Measurements from ENCODE around the gene SSU72. TPM values are rescaled to one million over a fixed set of nuclear protein-coding genes. Genes with fewer than 3 reads are reported as not detected.

The SSU72 gene
- polyA plus RNA-seq, 1 experiment: 113 TPM

DNA sequence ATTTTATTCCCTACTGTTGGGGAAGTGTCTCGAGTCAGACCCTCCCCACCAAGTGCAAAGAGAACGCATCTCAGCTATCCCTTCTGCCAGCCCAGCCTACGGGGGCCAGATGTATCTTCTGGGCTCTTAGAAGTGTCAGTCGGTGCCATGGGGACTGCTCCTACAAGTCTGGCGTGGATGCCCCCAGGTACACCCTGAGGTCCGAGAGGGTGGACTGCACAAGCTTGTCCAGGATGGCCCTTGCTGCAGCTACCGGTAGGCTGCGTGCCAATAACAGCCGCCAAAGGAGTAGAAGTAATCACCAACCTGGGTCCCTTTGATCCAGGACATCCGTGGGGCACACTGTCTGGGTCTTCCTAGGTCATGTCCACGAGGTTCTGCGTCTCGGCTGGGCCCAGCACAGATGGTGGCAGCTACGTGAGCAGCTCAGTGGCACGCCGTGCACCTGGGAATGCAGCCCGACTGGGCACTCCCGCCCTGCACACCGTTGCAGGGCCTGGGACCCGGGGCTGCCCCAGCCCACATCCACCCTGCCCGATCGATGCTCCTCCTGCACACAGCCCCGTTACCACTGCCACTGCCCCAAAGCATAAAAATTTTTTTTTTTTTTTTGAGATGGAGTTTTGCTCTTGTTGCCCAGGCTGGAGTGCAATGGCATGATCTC lies 8.8 kb upstream of the SSU72 start:
- no peak overlapping the region for H3K27ac ChIP-seq (ENCODE audit: low read depth, low read length)
- peaks cover 17% of the 10 kb centered on the region for H3K27me3 ChIP-seq (ENCODE audit: control insufficient read depth, insufficient read depth, low read length)
- no peak overlapping the region for H3K4me3 ChIP-seq (ENCODE audit: low read depth, low read length)
- no peak for DNase-seq (ENCODE audit: low read depth, low spot score)
- no peaks in the 10 kb centered on the region for H3K9me3 ChIP-seq (ENCODE audit: control insufficient read depth, insufficient read depth, low read length)
- ChIA-PET POLR2A (no interaction called here), CTCF (no interaction called here)
- TF ChIP-seq, protein P1, sequence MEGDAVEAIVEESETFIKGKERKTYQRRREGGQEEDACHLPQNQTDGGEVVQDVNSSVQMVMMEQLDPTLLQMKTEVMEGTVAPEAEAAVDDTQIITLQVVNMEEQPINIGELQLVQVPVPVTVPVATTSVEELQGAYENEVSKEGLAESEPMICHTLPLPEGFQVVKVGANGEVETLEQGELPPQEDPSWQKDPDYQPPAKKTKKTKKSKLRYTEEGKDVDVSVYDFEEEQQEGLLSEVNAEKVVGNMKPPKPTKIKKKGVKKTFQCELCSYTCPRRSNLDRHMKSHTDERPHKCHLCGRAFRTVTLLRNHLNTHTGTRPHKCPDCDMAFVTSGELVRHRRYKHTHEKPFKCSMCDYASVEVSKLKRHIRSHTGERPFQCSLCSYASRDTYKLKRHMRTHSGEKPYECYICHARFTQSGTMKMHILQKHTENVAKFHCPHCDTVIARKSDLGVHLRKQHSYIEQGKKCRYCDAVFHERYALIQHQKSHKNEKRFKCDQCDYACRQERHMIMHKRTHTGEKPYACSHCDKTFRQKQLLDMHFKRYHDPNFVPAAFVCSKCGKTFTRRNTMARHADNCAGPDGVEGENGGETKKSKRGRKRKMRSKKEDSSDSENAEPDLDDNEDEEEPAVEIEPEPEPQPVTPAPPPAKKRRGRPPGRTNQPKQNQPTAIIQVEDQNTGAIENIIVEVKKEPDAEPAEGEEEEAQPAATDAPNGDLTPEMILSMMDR (IDR thresholded peaks at IDR 0.05; ENCODE audit: low read depth, low read length): no peak

DNA sequence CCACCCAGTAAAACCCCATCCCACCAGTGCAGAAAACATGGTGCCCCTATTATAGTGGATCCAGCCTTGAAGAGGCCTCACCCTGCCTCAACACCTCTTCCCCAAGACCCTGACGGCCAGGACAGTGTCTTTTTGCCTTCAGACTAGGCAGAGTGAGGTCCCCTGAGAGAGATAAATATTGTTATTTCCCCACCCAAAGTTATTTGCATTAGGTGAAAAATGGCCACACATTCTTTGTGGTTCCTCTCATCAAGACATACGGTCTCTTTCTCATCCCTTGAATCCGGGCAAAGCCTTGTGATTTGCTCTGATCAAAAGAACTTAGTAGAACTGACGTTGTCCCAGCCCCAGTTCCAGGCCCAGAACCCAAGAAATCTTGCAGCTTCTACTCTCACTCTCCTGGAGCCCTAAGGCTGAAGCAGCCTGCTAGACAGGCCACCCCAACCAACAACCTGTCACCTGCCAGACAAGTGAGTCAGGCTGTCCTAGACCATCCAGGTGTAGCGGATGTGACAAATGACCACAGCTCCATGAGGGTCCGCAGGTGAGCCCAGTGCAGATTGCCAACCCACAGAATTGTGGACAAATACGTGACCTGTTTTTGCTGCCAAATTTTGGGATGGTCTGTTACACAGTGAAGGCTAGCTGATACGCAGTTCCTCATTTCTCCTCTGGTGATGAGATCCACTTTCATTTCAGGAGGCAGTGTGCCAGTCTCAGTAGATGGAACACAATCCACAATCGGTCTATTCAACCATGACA lies 8.1 kb upstream of the SSU72 start:
- Histone ChIP-seq H3K9me3 (ENCODE audit: control insufficient read depth, insufficient read depth, low read length) (no peaks in the 10 kb centered on the region), H3K4me3 (ENCODE audit: low read depth, low read length) (no peak overlapping the region), H3K27me3 (ENCODE audit: control insufficient read depth, insufficient read depth, low read length) (peaks cover 18% of the 10 kb centered on the region), H3K27ac (ENCODE audit: low read depth, low read length) (no peak overlapping the region)
- TF ChIP-seq, protein P1 (IDR thresholded peaks at IDR 0.05; ENCODE audit: low read depth, low read length): no peak
- CTCF ChIA-PET: no interaction called here
- POLR2A ChIA-PET: no interaction called here
- no peak for DNase-seq (ENCODE audit: low read depth, low spot score)

DNA sequence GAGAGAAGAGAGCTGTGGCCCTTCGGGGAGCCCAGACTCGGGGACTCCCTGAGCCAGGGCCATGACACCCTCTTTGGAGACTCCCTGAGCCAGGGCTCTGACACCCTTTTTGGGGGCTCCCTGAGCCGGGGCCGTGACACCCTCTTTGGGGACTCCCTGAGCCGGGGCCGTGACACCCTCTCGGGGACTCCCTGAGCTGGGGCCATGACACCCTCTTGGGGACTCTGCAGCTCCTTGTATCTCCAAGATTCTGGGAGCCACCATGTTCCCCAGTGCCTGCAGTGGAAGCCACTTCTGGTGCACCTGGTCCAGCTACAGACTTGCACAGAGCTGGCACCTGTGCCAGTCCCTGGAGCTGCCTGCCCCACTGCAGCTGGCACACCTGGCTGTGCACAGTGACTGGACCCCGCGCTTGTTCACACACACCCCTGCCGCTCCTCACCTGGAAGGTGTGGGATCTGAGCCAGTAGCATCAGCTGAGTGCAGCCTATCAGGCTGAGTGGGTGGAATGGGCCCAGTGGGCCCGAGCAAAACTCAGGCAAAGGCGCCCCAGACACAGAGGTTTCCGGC lies 3.8 kb upstream of the SSU72 start:
- Histone ChIP-seq H3K27me3 (ENCODE audit: control insufficient read depth, insufficient read depth, low read length) (peaks cover 18% of the 10 kb centered on the region), H3K27ac (ENCODE audit: low read depth, low read length) (no peak overlapping the region), H3K9me3 (ENCODE audit: control insufficient read depth, insufficient read depth, low read length) (no peaks in the 10 kb centered on the region; the same call in 1 of the 2 replicates), H3K4me3 (ENCODE audit: low read depth, low read length) (no peak overlapping the region)
- DNase-seq (ENCODE audit: low read depth, low spot score): no peak
- ChIA-PET POLR2A (no interaction called here), CTCF (no interaction called here)
- TF ChIP-seq, protein P1 (IDR thresholded peaks at IDR 0.05; ENCODE audit: low read depth, low read length): no peak

DNA sequence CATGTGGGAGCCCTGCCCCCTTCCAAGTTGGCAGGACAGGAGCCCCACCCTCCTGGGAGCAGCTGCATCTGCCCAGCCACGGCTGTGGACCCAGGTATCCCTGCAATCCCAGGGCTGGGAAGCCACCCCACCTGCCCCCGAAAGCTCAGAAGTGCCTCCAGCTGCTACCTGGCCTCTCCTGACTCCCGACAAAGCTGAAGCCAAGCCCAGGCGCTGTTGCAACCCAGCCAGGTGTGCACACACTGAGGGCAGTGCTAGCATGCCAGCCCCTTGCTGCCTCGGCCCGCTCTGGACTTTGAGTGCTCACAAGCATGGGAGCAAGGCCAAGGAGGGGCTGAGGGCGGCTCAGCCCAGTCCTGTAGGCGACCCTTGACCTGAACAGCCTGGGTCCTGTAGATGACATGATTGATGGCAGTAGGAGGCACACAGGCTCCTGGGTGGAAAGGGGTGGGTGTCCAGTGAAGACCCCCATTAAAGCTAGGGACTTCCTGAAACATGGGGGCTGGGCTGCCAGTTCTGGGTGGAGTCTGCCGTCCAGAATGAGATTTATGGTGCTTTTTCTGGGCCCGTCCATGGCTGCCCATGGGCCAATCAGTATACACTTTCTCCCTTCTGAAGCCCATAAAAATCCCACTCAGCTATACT lies 2.8 kb upstream of the SSU72 start:
- ChIA-PET POLR2A (interaction anchor here (0.9 kb wide), 1 partner anchor 20 kb away, joined by 3 read pairs; no protein-coding TSS in a partner anchor), CTCF (no interaction called here)
- TF ChIP-seq, protein P1 (IDR thresholded peaks at IDR 0.05; ENCODE audit: low read depth, low read length): no peak
- H3K27ac ChIP-seq (ENCODE audit: low read depth, low read length): no peak overlapping the region
- DNase-seq (ENCODE audit: low read depth, low spot score): no peak
- H3K9me3 ChIP-seq (ENCODE audit: control insufficient read depth, insufficient read depth, low read length): no peaks in the 10 kb centered on the region; the same call in 1 of the 2 replicates
- peaks cover 12% of the 10 kb centered on the region for H3K27me3 ChIP-seq (ENCODE audit: control insufficient read depth, insufficient read depth, low read length)
- H3K4me3 ChIP-seq (ENCODE audit: low read depth, low read length): no peak overlapping the region

Data from AG04450 (cell line).